Lower leg skin (tissue), 4 donors: ENCODE measurements around the gene ZSWIM9. TPM values are rescaled to one million over a fixed set of nuclear protein-coding genes. Genes with fewer than 3 reads are reported as not detected.

Experiments
- DNase-seq, 2 donors: peaks; one replicate each; pipeline ENCODE4 v3.0.0-alpha.2; 2019; ENCODE audit warnings: low spot score in 2 of 2
- H3K4me3 ChIP-seq: fragments of 200-600 bp; sonication (generic); 2 replicates; pipeline ENCODE4 v1.5.1; 2017; ENCODE audit warnings: mild to moderate bottlenecking, low read depth; ENCODE audit not compliant: poor library complexity, severe bottlenecking
- CTCF ChIP-seq, 3 donors: fragments of 450-650 bp; IDR thresholded peaks; one replicate each; pipeline ENCODE4 v1.5.1; 2016; ENCODE audit warnings: antibody characterized with exemption in 3 of 3, mild to moderate bottlenecking in 3 of 3, moderate library complexity in 2 of 3
- POLR2A ChIP-seq, 2 donors: fragments of 450-650 bp; IDR thresholded peaks; one replicate each; pipeline ENCODE4 v1.6.1; 2016 to 2017; ENCODE audit warnings: antibody characterized with exemption in 2 of 2, mild to moderate bottlenecking in 1 of 2, moderate library complexity in 1 of 2
- WGBS, 2 donors: methylation state at CpG; one replicate each; pipeline ENCODE4 v1.1.5; 2018; 5-methylcytosine and 5-hydroxymethylcytosine counted together
- intact Hi-C: fragments of 100-400 bp; cut with DNase I; formaldehyde crosslinking; loops from one replicate; pipeline ENCODE4 v1.15.0; 2023; ENCODE audit warnings: low total_unique reads
- total RNA-seq, 4 donors: library from RNA; depleted of rRNA; stranded (reverse); fragments of >200 nt; gene quantifications; one replicate each; pipeline ENCODE4 v1.1.0, GENCODE V29; 2016

The ZSWIM9 gene
- total RNA-seq, 4 donors from 2014 or later, result 5.5 to 9.9 (median 6.9) TPM

- no peak overlapping the region for H3K4me3 ChIP-seq
- no peak for TF ChIP-seq POLR2A (IDR thresholded peaks at IDR 0.05)
- no peak for TF ChIP-seq CTCF (IDR thresholded peaks at IDR 0.05)
- intact Hi-C loops, result no loop called here
- WGBS, 2 donors, result 75 to 77% methylated on average over 4 of the region's 4 CpGs
- DNase-seq, result no peak
Measured at GRCh38 chr19:48147597-48148175, 22.8 kb upstream of the ZSWIM9 start.

DNA sequence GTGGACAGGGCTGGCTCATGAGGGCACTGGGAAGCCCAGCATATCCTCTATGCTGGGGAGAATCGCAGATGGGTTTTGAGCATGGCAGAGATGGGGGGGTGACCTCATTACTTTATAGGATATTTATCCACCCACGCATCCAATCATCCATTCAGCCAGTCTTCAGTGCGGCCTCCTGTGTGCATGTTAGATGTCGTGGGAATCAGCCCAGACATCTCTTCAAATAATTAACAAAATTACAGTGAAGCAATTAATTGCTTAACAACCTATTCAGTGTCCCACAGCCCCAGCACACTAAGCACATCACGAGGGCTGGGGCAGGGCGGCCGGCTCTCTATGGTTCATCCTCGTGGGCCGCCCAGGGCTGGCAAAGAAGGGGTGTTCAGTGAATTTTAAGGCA, 21.9 kb upstream of the ZSWIM9 start:
- TF ChIP-seq CTCF (IDR thresholded peaks at IDR 0.05), result no peak
- no peak for TF ChIP-seq POLR2A (IDR thresholded peaks at IDR 0.05)
- no peak for DNase-seq
- H3K4me3 ChIP-seq, result no peak overlapping the region
- intact Hi-C loops, result no loop called here
- 89 to 91% methylated on average over 9 of the region's 9 CpGs for WGBS, 2 donors

- no peak for DNase-seq
- intact Hi-C loops, result no loop called here
- no peak for TF ChIP-seq CTCF (IDR thresholded peaks at IDR 0.05)
- TF ChIP-seq POLR2A (IDR thresholded peaks at IDR 0.05), result no peak
- 83 to 92% methylated on average over 6 of the region's 6 CpGs for whole genome bisulfite sequencing, 2 donors
- H3K4me3 ChIP-seq, result no peak overlapping the region
Measured at GRCh38 chr19:48149430-48149829, 21.1 kb upstream of the ZSWIM9 start.

GRCh38 chr19:48152551-48152950, 17.9 kb upstream of the ZSWIM9 start:
- WGBS, 2 donors, result 27 to 34% methylated on average over 8 of the region's 8 CpGs
- intact Hi-C loops, result loop anchor here (5.0 kb wide), 1 partner anchor 45 kb away; no protein-coding TSS in a partner anchor
- H3K4me3 ChIP-seq, result no peak overlapping the region
- TF ChIP-seq POLR2A (IDR thresholded peaks at IDR 0.05), result no peak
- peak in 1 of 3 donors; percentile 73 for TF ChIP-seq CTCF (IDR thresholded peaks at IDR 0.05)
- DNase-seq, result peak; percentile 56 to 90

DNA sequence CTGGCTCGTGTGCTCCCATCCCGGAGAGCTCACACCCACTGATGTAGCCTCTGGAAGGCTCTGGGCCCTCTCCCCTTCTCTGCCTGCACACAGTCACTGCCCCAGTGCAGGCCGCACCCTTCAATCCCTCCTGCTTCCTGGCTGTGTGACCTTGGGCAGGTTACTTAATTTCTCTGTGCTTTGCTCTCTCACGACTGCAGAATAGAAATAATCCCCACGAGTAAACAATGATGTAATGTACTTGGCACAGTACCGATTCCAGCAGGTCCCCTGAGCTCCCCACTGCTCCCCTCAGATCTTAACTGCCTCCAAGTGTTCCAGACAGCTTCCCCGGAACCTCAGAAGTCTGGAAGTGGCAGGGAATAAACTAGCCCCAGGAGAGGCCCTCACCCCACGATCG, 16.5 kb upstream of the ZSWIM9 start:
- H3K4me3 ChIP-seq, result no peak overlapping the region
- DNase-seq, result no peak
- intact Hi-C loops, result loop anchor here (5.0 kb wide), 1 partner anchor 47 kb away; no protein-coding TSS in a partner anchor
- WGBS, 2 donors, result 49 to 60% methylated on average over 9 of the region's 9 CpGs
- TF ChIP-seq CTCF (IDR thresholded peaks at IDR 0.05) (no peak), POLR2A (IDR thresholded peaks at IDR 0.05) (no peak)
